Stimulated activated CD4-positive, alpha-beta T cell treated with anti-CD3 and anti-CD28 coated beads, Interleukin-4, amount 100 ng/mL, for 48 hours (primary cell): ENCODE results near the gene MUSTN1.
A peak's percentile ranks its signal among the peaks of the same experiment; 100 is the strongest.

Experiments used
- DNase-seq, 2 donors: peaks; one replicate each; pipeline ENCODE4 v3.0.0-alpha.2; 2020; ENCODE audit warnings: low read depth in 2 of 2

MUSTN1 gene

GRCh38 chr3:52834871-52835501 is at the start of gene MUSTN1:
MUSTN1 (minus strand) TSS chr3:52835019; CDS start chr3:52834948, 71 bp downstream.
- no peak for DNase-seq

GRCh38 chr3:52882377-52882776 is 47.6 kb upstream of the MUSTN1 start:
- DNase-seq = no peak

- no peak for DNase-seq
These were observed 47.1 kb upstream of the MUSTN1 start for GRCh38 chr3:52881871-52882270.

GRCh38 chr3:52880474-52880873 is 45.7 kb upstream of the MUSTN1 start:
- peak in 1 of 2 donors; percentile 10 for DNase-seq

GRCh38 chr3:52880047-52880446 is 45.2 kb upstream of the MUSTN1 start:
- DNase-seq = no peak

GRCh38 chr3:52879581-52879980 is 44.8 kb upstream of the MUSTN1 start:
- DNase-seq = no peak

GRCh38 chr3:52879090-52879489 is 44.3 kb upstream of the MUSTN1 start:
- no peak for DNase-seq

- no peak for DNase-seq
These were observed 42.3 kb upstream of the MUSTN1 start for GRCh38 chr3:52877085-52877484.

GRCh38 chr3:52874864-52875587 is 40.2 kb upstream of the MUSTN1 start:
- DNase-seq = no peak

- no peak for DNase-seq
These were observed 39.4 kb upstream of the MUSTN1 start for GRCh38 chr3:52874160-52874701.

GRCh38 chr3:52873433-52874159 is 38.8 kb upstream of the MUSTN1 start:
- no peak for DNase-seq

GRCh38 chr3:52872245-52872644 is 37.4 kb upstream of the MUSTN1 start:
- no peak for DNase-seq

GRCh38 chr3:52871761-52872160 is 36.9 kb upstream of the MUSTN1 start:
- DNase-seq = no peak

- DNase-seq = no peak
These were observed 35.7 kb upstream of the MUSTN1 start for GRCh38 chr3:52870471-52870870.

- no peak for DNase-seq
These were observed 31.6 kb upstream of the MUSTN1 start for GRCh38 chr3:52866427-52866826.

- DNase-seq = no peak
These were observed 31.2 kb upstream of the MUSTN1 start for GRCh38 chr3:52865994-52866393.

GRCh38 chr3:52860424-52860768 is 25.6 kb upstream of the MUSTN1 start:
- no peak for DNase-seq

- DNase-seq = no peak
These were observed 25.0 kb upstream of the MUSTN1 start for GRCh38 chr3:52859686-52860423.

GRCh38 chr3:52857864-52858263 is 23.0 kb upstream of the MUSTN1 start:
- DNase-seq = no peak

GRCh38 chr3:52857133-52857532 is 22.3 kb upstream of the MUSTN1 start:
- DNase-seq = no peak

- DNase-seq = no peak
These were observed 21.8 kb upstream of the MUSTN1 start for GRCh38 chr3:52856666-52857065.

- no peak for DNase-seq
These were observed 19.2 kb upstream of the MUSTN1 start for GRCh38 chr3:52854013-52854412.
